GM19455 (cell line): ENCODE measurements around the gene ANKS1B.
"Not testable (repeated sequence)": the region's sequence is repeated elsewhere in the genome, so short reads cannot be mapped to it uniquely, and the experiment has no call there.

ENCODE experiments used
- ATAC-seq: cut with Tn5 transposase; IDR thresholded peaks from one replicate; pipeline ENCODE4 v1.9.1; 2021; ENCODE audit not compliant: unreplicated experiment

ANKS1B gene

GRCh38 chr12:99767809-99768208 lies 216.9 kb downstream of the ANKS1B start:
- ATAC-seq, result no peak

- no peak for ATAC-seq
Measured at GRCh38 chr12:99766408-99766807, 218.3 kb downstream of the ANKS1B start.

DNA sequence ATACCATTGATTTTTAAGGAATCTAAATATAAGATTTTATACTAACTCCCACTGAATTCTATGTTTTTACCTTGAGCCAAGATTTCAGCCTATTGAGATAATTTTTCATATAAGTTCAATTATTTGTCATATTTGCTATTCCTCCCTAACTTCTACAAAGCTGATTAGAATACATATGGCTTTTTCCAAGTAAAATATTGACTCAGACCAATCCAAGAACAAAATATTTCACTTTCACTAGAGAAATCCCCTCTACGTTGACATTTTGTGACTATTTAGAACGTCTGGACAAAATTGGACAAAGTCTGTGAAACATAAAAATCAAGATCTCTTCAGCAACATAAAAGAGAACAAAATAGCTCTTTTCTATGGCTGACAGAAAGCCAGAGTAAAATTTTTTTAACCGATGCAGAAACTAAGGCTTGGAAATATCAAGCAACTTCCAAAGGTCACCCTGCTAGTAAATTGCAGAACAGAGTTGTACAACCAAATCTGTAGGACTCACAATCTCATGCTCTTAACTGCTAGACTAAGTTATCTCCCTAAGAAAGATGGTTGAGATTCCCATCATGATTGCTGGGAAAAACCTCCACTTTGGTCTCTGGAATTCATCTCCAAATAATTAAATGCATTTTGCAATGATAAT lies 219.1 kb downstream of the ANKS1B start:
- no peak for ATAC-seq

GRCh38 chr12:99759444-99759843 lies 225.3 kb downstream of the ANKS1B start:
- ATAC-seq, result no peak

- ATAC-seq, result no peak
Measured at GRCh38 chr12:99758997-99759396, 225.7 kb downstream of the ANKS1B start.

GRCh38 chr12:99752740-99753139 lies 232.0 kb downstream of the ANKS1B start:
- no peak for ATAC-seq

- ATAC-seq, result no peak
Measured at GRCh38 chr12:99746538-99746937, 238.2 kb downstream of the ANKS1B start.

DNA sequence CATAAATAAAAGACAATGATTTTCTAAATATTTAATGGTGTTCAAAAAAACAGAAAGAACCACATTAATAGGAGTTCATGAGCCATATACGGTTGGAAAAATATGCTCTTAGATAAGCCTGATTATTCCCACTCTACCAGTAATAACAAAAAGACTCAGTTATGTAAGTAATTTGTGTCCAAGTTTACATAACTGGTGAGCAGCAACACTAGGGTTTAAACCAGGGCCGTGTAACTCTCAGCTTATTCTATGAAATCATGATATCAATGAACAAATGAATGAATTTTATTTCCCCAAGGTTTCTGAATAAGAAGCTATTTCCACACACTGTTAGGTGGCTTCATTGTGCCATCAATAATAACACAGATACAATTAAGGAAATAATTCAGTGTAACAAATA lies 238.8 kb downstream of the ANKS1B start:
- no peak for ATAC-seq

- no peak for ATAC-seq
Measured at GRCh38 chr12:99745121-99745520, 239.6 kb downstream of the ANKS1B start.

GRCh38 chr12:99736760-99737269 lies 247.9 kb downstream of the ANKS1B start:
- no peak for ATAC-seq

GRCh38 chr12:99732131-99732530 lies 252.6 kb downstream of the ANKS1B start:
- ATAC-seq, result no peak

DNA sequence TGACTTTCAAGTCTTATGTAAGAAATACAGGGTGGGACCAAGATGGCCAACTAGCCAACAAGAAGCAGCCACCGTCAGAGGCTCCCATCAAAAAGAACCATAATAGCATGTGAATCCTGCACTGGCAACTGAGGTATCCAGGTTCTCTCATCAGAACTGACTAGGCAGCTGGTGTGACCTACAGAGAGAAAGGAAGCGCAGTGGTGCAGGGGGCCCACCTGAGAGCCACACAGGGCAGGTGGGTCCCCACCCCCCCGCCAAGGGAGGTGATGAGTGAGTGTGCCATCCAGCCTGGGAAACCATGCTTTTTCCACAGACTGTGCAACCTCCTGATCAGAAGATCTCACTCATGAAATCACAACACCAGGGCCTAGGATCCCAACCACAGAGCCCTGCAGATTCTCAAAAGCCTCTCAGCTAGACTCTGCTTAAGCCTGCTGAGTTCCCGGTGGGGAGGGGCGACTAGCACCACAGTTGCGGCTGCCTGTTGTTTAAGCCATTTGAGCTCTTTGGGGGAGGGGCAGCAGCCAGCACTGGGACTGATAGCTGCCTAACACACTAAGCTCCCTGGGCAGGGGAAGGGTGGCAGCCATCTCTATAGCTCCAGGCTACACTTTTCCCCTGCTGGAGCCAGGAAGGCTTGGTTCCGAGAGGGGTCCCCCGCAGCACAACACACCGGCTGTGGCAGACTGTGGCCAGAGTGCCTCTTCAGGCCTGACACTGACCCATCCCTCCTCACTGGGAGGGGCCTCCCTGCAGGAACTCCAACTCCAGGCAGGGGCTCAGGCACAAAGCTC lies 261.8 kb downstream of the ANKS1B start:
- ATAC-seq, result no peak

GRCh38 chr12:99721715-99722275 lies 262.9 kb downstream of the ANKS1B start:
- no peak for ATAC-seq

GRCh38 chr12:99720083-99720465 lies 264.7 kb downstream of the ANKS1B start:
- ATAC-seq, result not testable (repeated sequence)

DNA sequence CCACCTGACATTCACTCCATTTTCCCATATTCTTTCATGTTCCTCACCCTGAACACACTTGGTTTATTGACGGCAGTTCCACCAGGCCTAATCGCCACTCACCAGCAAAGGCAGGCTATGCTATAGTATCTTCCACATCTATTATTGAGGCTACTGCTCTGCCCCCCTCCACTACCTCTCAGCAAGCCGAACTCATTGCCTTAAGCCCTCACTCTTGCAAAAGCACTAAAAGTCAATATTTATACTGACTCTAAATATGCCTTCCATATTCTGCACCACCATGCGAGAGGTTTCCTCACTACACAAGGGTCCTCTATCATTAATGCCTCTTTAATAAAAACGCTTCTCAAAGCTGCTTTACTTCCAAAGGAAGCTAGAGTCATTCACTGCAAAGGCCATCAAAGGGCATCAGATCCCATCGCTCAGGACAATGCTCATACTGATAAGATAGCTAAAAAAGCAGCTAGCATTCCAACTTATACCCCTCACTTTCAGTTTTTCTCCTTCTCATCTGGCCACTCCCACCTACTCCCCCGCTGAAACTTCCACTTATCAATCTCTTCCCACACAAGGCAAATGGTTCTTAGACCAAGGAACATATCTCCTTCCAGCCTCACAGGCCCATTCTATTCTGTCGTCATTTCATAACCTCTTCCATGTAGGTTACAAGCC lies 265.2 kb downstream of the ANKS1B start:
- not testable (repeated sequence) for ATAC-seq

DNA sequence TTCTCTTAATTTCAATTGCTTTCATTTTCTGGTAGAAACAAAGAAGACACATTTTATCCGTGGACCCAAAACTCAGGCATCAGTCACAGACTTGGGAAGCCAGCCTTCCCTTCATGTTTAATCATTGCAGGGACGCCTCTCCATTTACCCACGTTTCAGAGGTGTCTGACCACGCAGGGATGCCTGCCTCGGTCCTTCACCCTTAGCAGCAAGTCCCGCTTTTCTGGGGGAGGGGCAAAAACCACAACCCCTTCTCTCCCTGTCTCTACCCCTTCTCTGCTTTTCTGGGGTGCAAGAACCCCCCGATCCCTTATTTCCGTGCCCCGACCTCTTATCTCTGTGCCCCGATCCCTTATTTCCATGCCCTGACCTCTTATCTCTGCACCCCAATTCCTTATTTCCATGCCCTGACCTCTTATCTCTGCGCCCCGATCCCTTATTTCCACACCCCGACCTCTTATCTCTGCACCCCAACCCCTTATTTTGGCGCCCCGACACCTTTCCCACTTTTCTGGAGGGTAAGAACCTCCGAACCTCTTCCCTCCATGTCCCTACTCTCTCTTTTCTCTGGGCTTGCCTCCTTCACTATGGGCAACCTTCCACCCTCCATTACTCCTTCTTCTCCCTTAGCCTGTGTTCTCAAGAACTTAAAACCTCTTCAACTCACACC lies 268.8 kb downstream of the ANKS1B start:
- not testable (repeated sequence) for ATAC-seq

DNA sequence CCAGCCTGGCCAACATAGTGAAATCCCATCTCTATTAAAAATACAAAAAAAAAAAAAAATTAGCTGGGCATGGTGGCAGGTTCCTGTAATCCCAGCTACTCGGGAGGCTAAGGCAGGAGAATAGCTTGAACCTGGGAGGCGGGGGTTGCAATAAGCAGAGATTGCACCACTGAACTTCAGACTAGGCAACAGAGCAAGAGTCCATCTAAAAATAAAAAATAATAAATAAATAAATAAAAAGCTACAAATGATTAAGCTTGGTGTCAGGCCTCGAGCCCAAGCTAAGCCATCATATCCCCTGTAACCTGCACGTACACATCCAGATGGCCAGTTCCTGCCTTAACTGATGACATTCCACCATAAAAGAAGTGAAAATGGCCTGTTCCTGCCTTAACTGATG lies 269.8 kb downstream of the ANKS1B start:
- ATAC-seq, result not testable (repeated sequence)

GRCh38 chr12:99713946-99714520 lies 270.7 kb downstream of the ANKS1B start:
- ATAC-seq, result no peak

- no peak for ATAC-seq
Measured at GRCh38 chr12:99712281-99712680, 272.5 kb downstream of the ANKS1B start.

- ATAC-seq, result no peak
Measured at GRCh38 chr12:99711246-99711645, 273.5 kb downstream of the ANKS1B start.

DNA sequence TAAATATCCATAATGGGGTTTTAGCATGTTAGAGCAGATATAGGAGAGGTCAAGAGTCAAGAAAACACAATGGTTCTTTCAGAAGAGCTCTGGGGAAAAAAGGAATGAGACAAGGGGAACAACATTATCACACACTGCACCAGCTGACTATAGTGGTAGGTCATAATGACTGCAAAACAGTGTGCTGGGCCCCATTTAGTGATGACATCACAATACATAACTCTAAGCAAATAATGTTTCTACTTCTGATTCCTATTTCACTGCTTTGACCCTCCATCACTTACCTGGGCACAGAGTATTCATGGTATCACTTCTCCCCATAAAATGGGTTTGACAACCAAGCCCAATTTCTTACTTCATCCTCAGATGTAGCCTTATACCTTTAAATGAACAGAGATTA lies 275.1 kb downstream of the ANKS1B start:
- ATAC-seq, result no peak
